Suppressor macrophage treated with lipopolysaccharide for 1 hour (primary cell): ENCODE measurements around the gene TAF7L.
"Not testable (repeated sequence)": the region's sequence is repeated elsewhere in the genome, so short reads cannot be mapped to it uniquely, and the experiment has no call there.

Experiments used
- DNase-seq, 3 donors: peaks; one replicate each; pipeline ENCODE4 v3.0.0-alpha.2; 2020 to 2022

Gene TAF7L

GRCh38 chrX:101290957-101291603, at the start of gene TAF7L:
TSS of gene TAF7L (minus strand) at chrX:101291334. CDS start at chrX:101287543, 3,791 bp downstream.
- peak in 2 of 3 donors; percentile 5 to 15 for DNase-seq

- DNase-seq, result no peak
Measured at GRCh38 chrX:101337776-101338271, 46.7 kb upstream of the TAF7L start.

GRCh38 chrX:101334310-101334709, 43.2 kb upstream of the TAF7L start:
- DNase-seq, result not testable (repeated sequence)

- DNase-seq, result not testable (repeated sequence)
Measured at GRCh38 chrX:101326600-101326999, 35.5 kb upstream of the TAF7L start.

GRCh38 chrX:101303790-101304189, 12.7 kb upstream of the TAF7L start:
- no peak for DNase-seq

- not testable (repeated sequence) for DNase-seq
Measured at GRCh38 chrX:101295603-101296002, 4.5 kb upstream of the TAF7L start.

GRCh38 chrX:101287402-101287801, 3.7 kb downstream of the TAF7L start:
- DNase-seq, result peak; percentile 28 to 45 (median 36)

GRCh38 chrX:101276238-101276637, 14.9 kb downstream of the TAF7L start:
- DNase-seq, result no peak

GRCh38 chrX:101274198-101274597, 16.9 kb downstream of the TAF7L start:
- DNase-seq, result no peak

GRCh38 chrX:101265869-101266428, 25.2 kb downstream of the TAF7L start:
- DNase-seq, result no peak

- no peak for DNase-seq
Measured at GRCh38 chrX:101263766-101264165, 27.4 kb downstream of the TAF7L start.

- DNase-seq, result no peak
Measured at GRCh38 chrX:101262590-101262989, 28.5 kb downstream of the TAF7L start.

- DNase-seq, result no peak
Measured at GRCh38 chrX:101260435-101260834, 30.7 kb downstream of the TAF7L start.

GRCh38 chrX:101258259-101258581, 32.9 kb downstream of the TAF7L start:
- no peak for DNase-seq

GRCh38 chrX:101257448-101258258, 33.5 kb downstream of the TAF7L start:
- DNase-seq, result no peak

GRCh38 chrX:101252634-101253033, 38.5 kb downstream of the TAF7L start:
- no peak for DNase-seq

GRCh38 chrX:101241531-101241930, 49.6 kb downstream of the TAF7L start:
- DNase-seq, result no peak

GRCh38 chrX:101237041-101237440, 54.1 kb downstream of the TAF7L start:
- no peak for DNase-seq

GRCh38 chrX:101232316-101232715, 58.8 kb downstream of the TAF7L start:
- no peak for DNase-seq

GRCh38 chrX:101231080-101231479, 60.1 kb downstream of the TAF7L start:
- no peak for DNase-seq

- no peak for DNase-seq
Measured at GRCh38 chrX:101230636-101231035, 60.5 kb downstream of the TAF7L start.

- DNase-seq, result no peak
Measured at GRCh38 chrX:101229170-101229569, 62.0 kb downstream of the TAF7L start.

- no peak for DNase-seq
Measured at GRCh38 chrX:101223226-101223625, 67.9 kb downstream of the TAF7L start.
